IPS-NIHi7 (cell line): ENCODE data around the gene LRRC73.
"Not testable (repeated sequence)": the region's sequence is repeated elsewhere in the genome, so short reads cannot be mapped to it uniquely, and the experiment has no call there.

ENCODE experiments used
- DNase-seq: peaks from one replicate; pipeline ENCODE4 v3.0.0; 2012; ENCODE audit warnings: mixed read lengths; ENCODE audit errors: extremely low spot score

Gene LRRC73, protein sequence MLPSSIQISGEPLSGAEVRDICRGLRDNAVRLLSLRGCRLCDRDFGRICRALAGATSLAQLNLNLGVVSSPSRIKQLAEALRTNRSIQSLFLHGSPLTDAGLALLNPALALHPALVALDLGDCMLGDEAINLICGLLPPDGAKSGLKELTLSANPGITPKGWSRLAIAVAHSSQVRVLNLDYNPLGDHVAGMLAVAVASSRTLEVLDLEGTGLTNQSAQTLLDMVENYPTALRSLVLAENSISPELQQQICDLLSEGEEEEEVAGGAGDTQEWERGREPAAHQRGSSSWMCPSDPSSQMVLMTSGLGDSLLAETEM

DNA sequence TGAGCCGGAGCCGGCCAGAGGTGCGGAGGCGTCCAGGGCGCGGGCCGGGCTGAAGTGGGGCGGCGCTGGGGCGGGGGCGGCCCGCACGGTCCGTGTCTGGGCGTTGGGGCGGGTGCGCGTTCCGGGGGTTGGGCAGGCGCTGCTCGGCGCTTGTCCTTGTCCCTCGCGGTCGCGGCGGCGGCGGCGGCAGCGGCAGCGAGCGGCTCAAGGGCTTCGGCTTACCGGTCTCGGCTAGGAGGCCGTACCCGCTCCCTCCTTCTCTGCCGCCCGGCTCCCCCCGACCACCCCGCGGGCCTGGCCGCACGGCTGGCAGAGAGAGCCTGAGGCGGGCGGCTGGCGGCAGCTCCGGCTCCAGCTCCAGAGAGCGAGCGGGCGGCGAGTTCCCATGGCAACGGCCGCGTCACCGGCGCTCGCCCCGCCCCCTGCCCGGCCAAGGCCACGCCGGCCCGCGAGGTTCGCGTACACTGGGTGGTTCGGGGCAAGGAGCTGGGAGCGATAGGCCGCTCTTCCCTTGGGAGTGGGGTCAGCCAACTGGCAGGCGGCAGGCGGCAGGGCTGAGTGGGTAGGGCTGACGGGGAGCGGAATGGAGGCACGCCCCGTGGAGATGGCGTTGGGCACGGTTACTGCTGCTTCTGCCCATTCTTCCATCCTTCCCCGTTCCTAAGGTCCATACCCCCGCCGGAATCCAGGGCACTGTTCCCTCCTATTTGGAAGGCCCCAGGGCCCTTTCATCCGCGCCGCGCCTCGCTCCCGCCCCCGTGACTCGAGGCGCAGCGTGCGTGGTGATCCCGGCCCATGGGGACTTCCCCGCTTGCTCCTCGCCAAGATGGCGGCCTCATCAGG, at the start of gene LRRC73:
LRRC73 (minus strand) TSS at position 363 of the 843 bp plus-strand sequence. CDS start 561 bp downstream, outside the sequence.
- peak; percentile 87 for DNase-seq

DNA sequence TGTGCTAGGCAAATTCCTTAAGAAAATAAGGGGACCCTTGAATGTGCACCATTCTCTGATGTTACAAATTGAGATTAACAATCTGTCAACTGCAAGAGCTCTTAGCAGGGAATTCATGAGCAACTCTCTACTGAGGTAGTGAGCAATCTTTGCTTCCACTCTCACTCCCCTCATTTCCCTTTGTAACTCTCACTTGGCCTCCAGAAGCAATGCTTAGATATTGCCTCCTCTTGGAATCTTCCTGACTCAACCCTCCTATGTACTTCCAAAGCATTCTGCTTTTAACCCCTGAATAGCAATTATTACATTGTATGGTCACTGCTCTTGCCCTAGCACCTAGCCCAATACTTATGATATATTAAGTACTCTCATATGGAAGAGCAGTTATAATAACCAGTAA, 49.2 kb upstream of the LRRC73 start:
- no peak for DNase-seq

DNA sequence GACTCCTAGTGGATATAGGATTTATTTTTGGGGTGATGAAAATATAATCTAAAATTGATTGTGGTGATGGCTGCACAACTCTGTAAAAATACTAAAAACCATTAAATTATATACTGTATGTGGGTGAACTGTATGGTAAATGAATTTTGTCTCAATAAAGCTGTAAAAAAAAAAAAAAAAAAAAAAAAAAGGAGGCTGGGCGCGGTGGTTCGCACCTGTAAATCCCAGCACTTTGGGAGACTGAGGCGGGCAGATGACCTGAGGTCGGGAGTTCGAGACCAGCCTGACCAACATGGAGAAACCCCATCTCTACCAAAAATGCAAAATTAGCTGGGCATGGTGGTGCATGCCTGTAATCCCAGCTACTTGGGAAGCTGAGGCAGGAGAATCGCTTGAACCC, 47.5 kb upstream of the LRRC73 start:
- DNase-seq = not testable (repeated sequence)

DNA sequence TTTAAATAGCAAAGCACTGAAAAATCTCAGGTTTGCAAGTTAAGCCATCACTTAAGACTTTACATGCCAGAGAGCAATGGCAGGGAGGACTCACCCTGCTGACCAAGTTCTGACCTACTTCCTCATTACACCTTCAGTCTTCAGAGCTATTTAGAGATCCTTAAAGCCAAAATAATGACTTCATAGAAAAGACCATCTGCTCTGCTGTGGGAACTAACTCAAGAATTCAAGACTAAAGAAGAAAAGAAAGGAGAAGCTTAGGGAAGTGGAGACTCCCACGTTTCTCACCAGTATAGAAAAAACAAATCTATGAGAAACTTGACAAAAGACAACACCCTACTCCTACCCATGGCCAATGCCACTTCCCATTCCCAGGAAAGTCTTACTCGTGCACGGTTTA, 37.1 kb upstream of the LRRC73 start:
- DNase-seq = no peak

DNA sequence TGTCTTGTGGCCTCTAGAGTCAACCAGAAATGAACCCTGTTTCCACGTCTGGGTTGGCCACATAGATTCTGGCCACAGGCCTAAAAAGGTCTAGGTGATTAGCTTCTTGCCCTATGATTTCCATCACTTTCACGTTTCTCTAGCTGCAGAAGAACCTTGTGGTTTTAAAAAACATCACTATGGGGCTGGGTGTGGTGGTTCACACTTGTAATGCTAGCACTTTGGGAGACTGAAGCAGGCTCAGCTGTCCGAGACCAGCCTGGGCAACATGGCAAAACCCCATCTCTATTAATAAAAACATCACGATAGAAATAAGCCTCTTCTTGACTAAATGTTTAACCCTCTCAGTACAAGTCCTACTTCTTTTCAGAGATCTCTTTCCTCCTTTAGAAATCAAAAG, 34.3 kb upstream of the LRRC73 start:
- DNase-seq = no peak

DNA sequence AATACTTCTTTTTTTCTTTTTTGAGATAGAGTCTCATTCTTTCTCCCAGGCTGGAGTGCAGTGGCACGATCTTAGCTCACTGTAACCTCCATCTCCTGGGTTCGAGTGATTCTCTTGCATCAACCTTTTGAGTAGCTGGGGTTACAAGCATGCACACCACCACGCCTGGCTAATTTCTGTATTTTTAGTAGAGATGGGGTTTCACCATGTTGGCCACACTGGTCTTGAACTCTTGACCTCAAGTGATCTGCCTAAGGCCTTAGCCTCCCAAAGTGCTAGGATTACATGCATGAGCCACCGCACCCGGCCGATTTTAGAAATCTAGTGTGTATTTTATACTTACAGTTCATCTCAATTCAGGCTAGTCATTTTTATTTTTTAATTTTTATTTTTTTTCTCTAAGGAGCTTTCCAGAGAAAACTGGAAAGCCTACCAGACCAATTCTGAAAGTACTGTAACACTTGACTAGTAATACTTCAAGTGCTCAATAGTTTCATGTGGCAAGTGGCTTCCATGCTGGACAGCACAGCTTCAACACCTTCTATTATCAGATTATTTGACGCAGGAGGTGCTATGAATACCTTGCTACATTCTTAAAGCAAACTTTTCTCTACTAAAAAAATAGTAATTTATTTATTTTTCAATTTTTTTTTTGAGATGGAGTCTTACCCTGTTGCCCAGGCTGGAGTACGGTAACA, 31.8 kb upstream of the LRRC73 start:
- DNase-seq = no peak

DNA sequence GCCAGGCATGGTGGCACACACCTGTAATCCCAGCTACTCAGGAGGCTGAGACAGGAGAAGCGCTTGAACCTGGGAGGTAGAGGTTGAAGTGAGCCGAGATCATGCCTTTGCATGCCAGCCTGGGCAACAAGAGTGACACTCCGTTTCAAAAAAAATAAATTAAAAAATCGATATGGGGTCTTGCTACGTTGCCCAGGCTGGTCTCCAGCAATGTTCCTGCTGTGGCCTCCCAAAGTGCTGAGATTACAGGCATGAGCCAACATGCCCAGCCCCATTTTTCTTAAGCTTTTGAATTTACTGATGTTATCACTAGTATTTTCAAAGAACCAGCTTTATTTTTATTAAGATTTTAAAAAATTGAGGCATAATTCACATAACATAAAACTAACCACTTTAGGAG, 30.4 kb upstream of the LRRC73 start:
- DNase-seq = no peak

DNA sequence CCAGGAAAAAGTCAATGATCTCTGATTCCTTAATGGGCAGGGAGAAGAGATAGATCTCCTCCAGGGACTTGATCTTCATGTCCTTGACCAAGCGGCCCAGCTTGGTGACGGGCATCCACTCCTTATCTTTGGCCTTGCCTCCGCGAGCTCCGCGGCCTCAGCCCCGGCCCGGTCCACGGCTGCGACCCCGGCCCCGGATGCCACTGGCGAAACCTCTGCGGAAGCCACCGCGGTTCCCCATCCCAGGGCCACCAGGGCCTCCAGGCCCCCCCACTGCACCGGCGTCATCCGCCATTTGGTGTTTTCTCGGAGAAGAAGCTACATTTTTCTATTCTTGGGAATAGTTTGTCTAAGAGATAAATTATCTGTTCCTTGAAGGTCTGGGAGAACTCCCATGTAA, 29.3 kb upstream of the LRRC73 start:
- DNase-seq = not testable (repeated sequence)

DNA sequence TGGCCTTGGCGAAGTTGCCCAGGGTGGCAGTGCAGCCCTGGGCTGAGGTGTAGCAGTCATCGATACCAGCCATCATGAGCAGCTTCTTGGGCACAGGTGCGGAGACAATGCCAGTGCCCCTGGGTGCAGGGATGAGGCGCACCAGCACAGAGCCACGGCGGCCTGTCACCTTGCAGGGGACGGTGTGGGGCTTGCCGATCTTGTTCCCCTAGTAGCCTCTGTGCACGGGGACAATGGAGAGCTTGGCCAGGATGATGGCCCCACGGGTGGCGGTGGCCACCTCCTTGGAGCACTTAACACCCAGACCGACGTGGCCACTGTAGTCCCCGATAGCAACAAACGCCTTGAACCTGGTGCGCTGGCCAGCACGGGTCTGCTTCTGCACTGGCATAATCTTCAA, 28.8 kb upstream of the LRRC73 start:
- not testable (repeated sequence) for DNase-seq

DNA sequence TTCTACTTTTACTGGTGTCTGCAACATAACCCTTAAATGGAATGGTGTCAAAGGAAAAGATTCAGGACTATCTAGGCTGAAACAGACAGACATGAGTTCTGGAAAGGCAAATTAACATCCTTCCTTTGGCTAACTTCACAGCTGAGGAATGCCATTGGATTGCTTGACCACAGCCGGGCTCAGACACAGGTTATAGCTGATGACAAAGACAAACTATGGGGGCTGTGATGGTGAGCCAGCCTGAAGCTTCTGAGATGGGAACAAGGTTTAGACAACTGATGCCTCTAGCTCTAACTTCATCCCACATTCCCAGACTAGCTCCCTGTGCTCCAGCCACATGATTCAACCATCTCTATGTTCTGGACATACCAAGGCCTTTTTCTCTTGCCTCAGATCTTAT, 22.1 kb upstream of the LRRC73 start:
- no peak for DNase-seq

DNA sequence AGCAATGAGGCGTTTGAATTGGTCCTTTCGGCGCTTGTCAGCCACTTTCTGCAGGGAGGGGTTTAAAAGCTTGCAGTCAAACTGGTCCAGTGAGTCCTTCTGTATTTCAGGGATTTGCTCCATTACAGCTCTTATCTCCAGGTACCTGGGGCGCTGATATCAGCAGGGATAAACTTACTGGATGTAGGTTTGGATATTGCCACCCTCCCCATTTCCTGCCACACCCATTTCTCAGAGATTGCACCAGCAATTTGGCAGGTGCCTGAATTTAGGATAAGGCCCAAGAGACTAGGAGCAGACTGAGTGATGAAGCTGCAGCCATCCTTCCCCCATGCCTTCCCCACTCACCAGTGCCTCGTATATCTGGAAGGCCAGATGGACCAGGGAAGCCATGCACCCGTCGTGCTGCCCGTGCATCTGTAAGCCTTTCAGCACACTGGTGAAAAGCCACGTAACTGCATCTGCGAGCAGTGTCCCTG, 14.4 kb upstream of the LRRC73 start:
- no peak for DNase-seq

DNA sequence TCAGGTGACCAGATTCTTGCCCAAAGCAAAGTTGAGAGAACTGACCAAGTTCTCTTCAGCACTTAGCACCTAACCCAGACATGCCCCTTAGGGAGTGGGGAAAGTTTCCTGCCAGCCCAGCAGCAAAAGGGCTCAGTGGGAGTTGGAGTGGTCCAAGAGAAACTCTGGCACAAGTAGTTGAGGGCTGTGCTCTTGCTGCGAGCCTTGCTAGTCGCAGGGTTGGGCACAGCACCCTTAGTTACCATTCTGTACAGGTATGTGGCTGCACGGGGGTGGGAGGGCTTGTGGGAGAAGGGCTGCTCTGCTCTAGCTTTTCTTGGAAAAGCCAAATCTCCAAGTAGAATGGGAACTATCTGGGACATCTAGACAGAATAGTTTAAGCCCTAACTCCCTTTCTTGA, 13.1 kb upstream of the LRRC73 start:
- DNase-seq = no peak

DNA sequence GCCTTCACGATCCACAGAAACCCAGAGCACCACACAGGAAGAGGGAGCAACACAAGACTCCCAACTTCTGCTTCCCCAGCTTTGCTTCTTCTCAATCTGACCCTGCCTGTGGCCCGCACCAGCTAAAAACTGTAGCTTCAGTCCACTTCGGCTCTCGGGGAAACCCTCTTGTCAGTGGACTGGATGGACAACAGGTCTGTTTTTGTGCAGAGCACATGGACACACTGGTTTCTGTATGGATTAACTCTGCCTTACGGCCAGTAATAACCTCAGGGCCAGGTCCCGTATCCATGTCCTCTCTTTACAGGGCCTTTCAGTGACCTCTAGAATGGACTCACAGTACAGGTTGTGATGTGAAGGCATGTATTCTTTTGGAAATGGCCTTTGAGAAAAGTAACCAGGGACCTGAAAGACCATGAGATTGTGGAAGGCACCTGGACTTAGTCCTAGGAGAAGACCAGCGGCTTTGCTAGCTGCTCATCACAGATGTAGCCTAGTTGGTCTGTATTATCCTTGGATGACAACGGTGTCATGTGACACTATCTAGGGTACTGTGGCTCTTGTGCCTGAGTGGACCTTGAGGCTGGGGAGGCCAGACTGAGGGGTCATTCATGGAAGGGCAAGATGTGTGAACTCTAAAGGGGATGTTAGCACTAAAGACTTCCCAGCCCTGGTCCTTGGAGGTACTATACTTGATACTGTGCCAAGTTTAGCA, 12.6 kb upstream of the LRRC73 start:
- no peak for DNase-seq

DNA sequence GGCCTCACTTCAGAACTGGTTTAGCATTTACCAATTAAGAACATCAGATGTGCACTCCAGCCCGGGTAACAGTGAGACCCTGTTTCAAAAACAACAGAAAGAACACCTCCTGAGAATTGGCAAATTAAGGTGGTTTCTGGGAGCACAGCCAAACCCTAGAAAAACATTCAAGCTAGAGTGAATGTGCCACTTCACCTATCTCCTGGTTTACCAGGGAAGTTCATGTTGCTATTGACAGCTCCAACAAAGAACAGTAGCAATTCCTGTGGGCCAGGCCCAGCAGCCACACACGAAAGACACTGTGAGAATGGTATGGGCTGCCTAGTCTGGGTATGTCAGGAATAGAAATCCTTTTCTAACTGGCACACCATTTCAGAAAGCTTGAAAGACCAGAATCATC, 11.7 kb upstream of the LRRC73 start:
- no peak for DNase-seq

DNA sequence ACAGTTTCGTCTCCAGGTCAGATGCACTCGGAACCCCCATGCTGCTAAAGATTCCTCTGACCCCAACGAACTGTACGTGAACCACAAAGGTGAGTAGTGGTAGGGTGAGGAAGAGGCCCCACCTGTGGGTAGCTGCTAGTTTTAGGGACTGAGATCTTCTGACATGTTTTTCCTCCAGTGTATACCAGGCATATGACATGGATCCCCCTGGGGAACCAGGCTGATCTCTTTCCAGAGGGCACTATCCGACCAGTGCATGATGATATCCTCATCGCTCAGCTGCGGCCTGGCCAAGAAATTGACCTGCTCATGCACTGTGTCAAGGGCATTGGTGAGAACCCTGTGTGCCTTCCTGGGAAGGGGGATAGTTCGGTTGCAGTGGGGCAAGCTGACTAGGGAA, 10.0 kb upstream of the LRRC73 start:
- DNase-seq = no peak

DNA sequence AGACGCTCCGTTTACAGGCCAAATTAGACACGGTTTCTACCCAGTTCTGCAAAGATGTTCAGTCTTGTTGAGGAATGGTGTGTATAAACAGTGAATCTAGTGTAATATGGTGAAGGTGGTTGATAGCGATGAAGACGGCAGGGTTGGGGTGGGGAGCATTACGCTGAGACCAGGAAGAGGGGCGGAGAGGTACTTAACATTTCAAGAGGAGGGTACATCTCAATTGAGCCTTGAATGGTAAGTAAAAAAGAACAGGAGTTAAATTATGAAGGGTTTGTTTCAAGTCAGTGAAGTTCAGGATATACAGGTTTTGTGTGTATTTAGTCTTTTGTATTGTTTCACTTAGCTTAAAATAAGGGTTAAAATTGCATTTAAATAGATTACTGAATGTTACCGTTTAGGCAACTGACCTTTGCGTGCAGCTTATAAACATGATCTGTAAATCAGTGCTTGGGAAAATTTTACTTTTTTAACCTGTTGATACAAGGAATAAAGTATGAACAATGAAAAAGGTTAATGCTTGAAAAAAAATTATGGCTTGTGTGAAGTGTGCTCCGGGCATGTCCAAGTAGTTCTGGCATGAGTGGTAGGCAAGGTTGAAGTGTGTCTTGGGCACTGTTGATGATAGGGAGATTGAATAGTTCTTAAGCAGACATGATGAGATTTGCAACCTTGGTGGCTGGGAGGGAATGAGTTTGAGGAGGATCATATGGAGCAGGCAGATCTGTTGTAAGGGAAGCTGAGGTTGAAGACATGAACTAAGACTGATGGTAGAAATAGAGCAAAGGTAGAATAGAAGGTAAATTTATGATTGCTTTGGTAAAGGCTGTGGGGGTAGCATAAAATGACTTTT, 7.6 kb upstream of the LRRC73 start:
- DNase-seq = peak; percentile 31

DNA sequence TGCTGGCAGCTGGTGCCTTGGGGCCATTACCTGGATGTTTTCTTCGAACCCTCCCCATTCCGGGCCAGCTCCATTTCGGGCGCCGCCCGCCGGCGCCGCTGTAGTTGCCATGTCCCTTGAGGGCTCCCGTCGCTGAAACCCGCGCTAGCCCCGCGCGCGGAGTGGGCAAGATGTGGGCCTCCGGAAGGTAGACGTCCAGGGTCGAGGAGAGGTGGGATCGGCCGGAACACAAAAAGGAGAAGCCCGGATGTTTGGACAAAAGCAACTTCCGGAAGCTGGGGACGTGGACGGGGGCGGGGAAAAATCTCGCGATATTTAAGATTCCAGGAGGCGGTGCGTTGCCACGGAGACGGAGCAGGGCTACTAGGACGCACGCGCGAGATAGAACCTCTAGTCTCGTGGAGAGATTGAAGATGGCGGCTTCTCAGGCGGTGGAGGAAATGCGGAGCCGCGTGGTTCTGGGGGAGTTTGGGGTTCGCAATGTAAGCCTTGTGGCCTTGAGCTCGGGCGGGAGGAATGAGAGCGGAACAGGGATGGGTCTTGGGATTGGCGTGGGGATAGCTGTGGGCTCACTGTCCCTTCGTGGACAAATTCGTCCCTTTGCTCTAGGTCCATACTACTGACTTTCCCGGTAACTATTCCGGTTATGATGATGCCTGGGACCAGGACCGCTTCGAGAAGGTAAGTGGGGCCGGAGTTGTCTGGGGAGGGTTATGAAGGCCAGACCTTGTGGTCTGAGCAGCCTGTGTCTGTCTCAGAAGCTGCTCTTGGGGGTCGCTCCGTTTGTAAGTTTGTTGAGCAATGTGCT, 6.8 kb upstream of the LRRC73 start, which contains the start of the genes POLR1C and YIPF3:
POLR1C (plus strand) TSS at position 393 of the 808 bp plus-strand sequence; CDS start at position 414, 21 bp downstream.
YIPF3 (minus strand) TSS at position 230 of the 808 bp plus-strand sequence; CDS start at position 111, 119 bp downstream.
- DNase-seq = peak; percentile 98

DNA sequence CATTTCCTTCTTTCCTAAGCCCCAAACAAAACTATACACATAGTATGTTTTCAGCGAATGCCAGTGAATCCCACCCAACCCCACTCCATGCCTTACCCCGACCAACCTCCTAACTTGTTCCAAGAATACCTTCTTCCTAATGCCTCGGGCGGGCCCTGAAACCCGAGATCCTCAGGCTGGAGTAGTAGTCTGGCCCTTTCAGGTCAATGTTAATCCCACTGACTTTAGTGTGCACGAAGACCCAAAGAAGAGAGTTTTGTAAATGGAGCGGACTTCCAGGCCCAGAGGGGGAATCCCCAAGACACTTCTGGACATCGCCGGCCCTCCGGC, 6.2 kb upstream of the LRRC73 start:
- DNase-seq = no peak

DNA sequence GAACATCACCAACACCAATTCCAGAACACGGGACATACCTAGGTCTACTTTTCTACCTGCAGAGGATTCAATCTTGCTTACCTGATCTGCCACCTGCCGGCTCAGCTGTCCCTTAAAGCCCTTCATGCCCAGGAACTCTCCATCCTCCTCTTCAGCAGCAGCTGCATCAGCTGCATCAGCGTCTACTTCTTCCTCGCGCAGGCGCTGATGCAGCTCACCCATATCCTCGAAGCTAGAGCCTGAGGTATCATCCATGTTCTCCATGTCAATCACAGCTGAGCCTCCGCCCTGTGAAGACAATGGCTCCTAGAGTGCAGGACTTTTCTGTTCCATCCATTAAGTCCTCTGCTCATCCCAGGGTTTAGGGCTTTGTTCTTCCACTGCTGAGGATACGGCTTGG, 5.7 kb upstream of the LRRC73 start:
- DNase-seq = no peak
